ENCODE results near the gene KMT2A.
A peak's percentile ranks its signal among the peaks of the same experiment; 100 is the strongest.
"Not testable (repeated sequence)": the region's sequence is repeated elsewhere in the genome, so short reads cannot be mapped to it uniquely, and the experiment has no call there.

KMT2A gene

GRCh38 chr11:118434553-118435289 lies 1.6 kb upstream of the KMT2A start:
- DNase-seq (ENCODE audit: low read depth in 3 of 3) = peak in 2 of 3 experiments; percentile 13 to 15

GRCh38 chr11:118435290-118435892 lies 901 bp upstream of the KMT2A start:
- peak in 2 of 3 experiments; percentile 35 to 44 for DNase-seq (ENCODE audit: low read depth in 3 of 3)

- DNase-seq (ENCODE audit: low read depth in 3 of 3) = peak in 1 of 3 experiments; percentile 31
These were observed 431 bp downstream of the KMT2A start for GRCh38 chr11:118436639-118437207.

- DNase-seq (ENCODE audit: low read depth in 3 of 3) = peak in 2 of 3 experiments; percentile 16 to 26
These were observed 1.2 kb downstream of the KMT2A start for GRCh38 chr11:118437208-118438125.

- DNase-seq (ENCODE audit: low read depth in 3 of 3) = peak in 2 of 3 experiments; percentile 12 to 16
These were observed 2.1 kb downstream of the KMT2A start for GRCh38 chr11:118438314-118438931.

- DNase-seq (ENCODE audit: low read depth in 3 of 3) = no peak
These were observed 3.4 kb downstream of the KMT2A start for GRCh38 chr11:118439646-118440045.

- no peak for DNase-seq (ENCODE audit: low read depth in 3 of 3)
These were observed 5.5 kb downstream of the KMT2A start for GRCh38 chr11:118441770-118442275.

GRCh38 chr11:118442301-118442700 lies 6.0 kb downstream of the KMT2A start:
- DNase-seq (ENCODE audit: low read depth in 3 of 3) = no peak

GRCh38 chr11:118442908-118443589 lies 6.8 kb downstream of the KMT2A start:
- no peak for DNase-seq (ENCODE audit: low read depth in 3 of 3)

- DNase-seq (ENCODE audit: low read depth in 3 of 3) = no peak
These were observed 7.4 kb downstream of the KMT2A start for GRCh38 chr11:118443590-118444218.

GRCh38 chr11:118447423-118447822 lies 11.1 kb downstream of the KMT2A start:
- DNase-seq (ENCODE audit: low read depth in 3 of 3) = no peak

GRCh38 chr11:118448294-118448693 lies 12.0 kb downstream of the KMT2A start:
- DNase-seq (ENCODE audit: low read depth in 3 of 3) = no peak

GRCh38 chr11:118449316-118449918 lies 13.1 kb downstream of the KMT2A start:
- no peak for DNase-seq (ENCODE audit: low read depth in 3 of 3)

GRCh38 chr11:118450451-118450850 lies 14.2 kb downstream of the KMT2A start:
- no peak for DNase-seq (ENCODE audit: low read depth in 3 of 3)

GRCh38 chr11:118462178-118462577 lies 25.9 kb downstream of the KMT2A start:
- DNase-seq (ENCODE audit: low read depth in 3 of 3) = no peak

GRCh38 chr11:118468968-118469367 lies 32.7 kb downstream of the KMT2A start:
- not testable (repeated sequence) for DNase-seq (ENCODE audit: low read depth in 3 of 3)

- no peak for DNase-seq (ENCODE audit: low read depth in 3 of 3)
These were observed 34.7 kb downstream of the KMT2A start for GRCh38 chr11:118471030-118471429.

GRCh38 chr11:118473537-118473936 lies 37.2 kb downstream of the KMT2A start:
- no peak for DNase-seq (ENCODE audit: low read depth in 3 of 3)

GRCh38 chr11:118476676-118477075 lies 40.4 kb downstream of the KMT2A start:
- no peak for DNase-seq (ENCODE audit: low read depth in 3 of 3)

GRCh38 chr11:118481238-118481637 lies 44.9 kb downstream of the KMT2A start:
- DNase-seq (ENCODE audit: low read depth in 3 of 3) = not testable (repeated sequence)

Data from stimulated activated CD4-positive, alpha-beta T cell treated with anti-CD3 and anti-CD28 coated beads, TNF-alpha, amount 100 ng/mL, for 4 hours (primary cell).